ENCODE results near the gene SLC25A39. TPM values are rescaled to one million over a fixed set of nuclear protein-coding genes. Genes with fewer than 3 reads are reported as not detected.
A peak's percentile ranks its signal among the peaks of the same experiment; 100 is the strongest.

The SLC25A39 gene
- total RNA-seq, 4 donors from 2014 or later, result 93.2 to 148 (median 107) TPM

- H3K36me3 ChIP-seq, result peaks cover 15 to 23% (median 21%) of the 10 kb centered on the region in 3 donors
- 58% methylated on average over 7 of the region's 11 CpGs; no CpG with 5 or more reads in 1 of the 2 donors for WGBS, 2 donors
- TF ChIP-seq CTCF (IDR thresholded peaks at IDR 0.05), result no peak
- no peak for TF ChIP-seq POLR2A (IDR thresholded peaks at IDR 0.05)
- H3K4me3 ChIP-seq, result no peak overlapping the region
- intact Hi-C loops (cut with DNase I), result no loop called here
- no peaks in the 10 kb centered on the region for H3K27me3 ChIP-seq
- H3K9me3 ChIP-seq, result no peaks in the 10 kb centered on the region
- H3K4me1 ChIP-seq, result peaks cover 0 to 14% (median 4%) of the 10 kb centered on the region in 3 donors
- H3K27ac ChIP-seq, result no peak overlapping the region
- no peak for DNase-seq
Measured at GRCh38 chr17:44356241-44356640, 31.6 kb upstream of the SLC25A39 start.

GRCh38 chr17:44355642-44356099, 31.0 kb upstream of the SLC25A39 start:
- Histone ChIP-seq H3K27me3 (no peaks in the 10 kb centered on the region), H3K9me3 (no peaks in the 10 kb centered on the region), H3K27ac (no peak overlapping the region), H3K36me3 (peaks cover 20 to 29% (median 26%) of the 10 kb centered on the region in 3 donors), H3K4me3 (no peak overlapping the region), H3K4me1 (peaks cover 0 to 12% (median 4%) of the 10 kb centered on the region in 3 donors)
- no peak for TF ChIP-seq POLR2A (IDR thresholded peaks at IDR 0.05)
- no peak for TF ChIP-seq CTCF (IDR thresholded peaks at IDR 0.05)
- DNase-seq, result no peak
- WGBS, 2 donors, result 74 to 86% methylated on average over 5 to 15 of the region's 17 CpGs
- intact Hi-C loops (cut with DNase I), result no loop called here

- DNase-seq, result no peak
- H3K36me3 ChIP-seq, result peaks cover 28 to 37% (median 32%) of the 10 kb centered on the region in 3 donors
- intact Hi-C loops (cut with DNase I), result no loop called here
- no peak overlapping the region for H3K27ac ChIP-seq
- H3K4me1 ChIP-seq, result peaks cover 0 to 18% (median 4%) of the 10 kb centered on the region in 3 donors
- peak overlapping the region in 2 of 4 donors; percentile 43 to 60 for H3K4me3 ChIP-seq
- no peaks in the 10 kb centered on the region for H3K9me3 ChIP-seq
- no peaks in the 10 kb centered on the region for H3K27me3 ChIP-seq
- no peak for TF ChIP-seq POLR2A (IDR thresholded peaks at IDR 0.05)
- TF ChIP-seq CTCF (IDR thresholded peaks at IDR 0.05), result peak in 4 of 6 experiments; percentile 12 to 37 (median 20)
- WGBS, 2 donors, result 66 to 68% methylated on average over 11 to 13 of the region's 77 CpGs
Measured at GRCh38 chr17:44354582-44355561, 30.2 kb upstream of the SLC25A39 start.

GRCh38 chr17:44353672-44354331, 29.2 kb upstream of the SLC25A39 start:
- DNase-seq, result no peak
- WGBS, 2 donors, result 67% methylated on average over 3 of the region's 98 CpGs; no CpG with 5 or more reads in 1 of the 2 donors
- Histone ChIP-seq H3K9me3 (no peaks in the 10 kb centered on the region), H3K4me1 (peaks cover 8 to 28% (median 10%) of the 10 kb centered on the region in 3 donors), H3K4me3 (peak overlapping the region in 3 of 4 donors; percentile 30 to 60 (median 43)), H3K36me3 (peaks cover 32 to 48% (median 35%) of the 10 kb centered on the region in 3 donors), H3K27ac (peak overlapping the region in 3 of 4 donors; percentile 21 to 60 (median 58)), H3K27me3 (no peaks in the 10 kb centered on the region)
- TF ChIP-seq POLR2A (IDR thresholded peaks at IDR 0.05), result no peak
- intact Hi-C loops (cut with DNase I), result no loop called here

GRCh38 chr17:44352828-44353671, 28.4 kb upstream of the SLC25A39 start:
- Histone ChIP-seq H3K27me3 (no peaks in the 10 kb centered on the region), H3K4me3 (peak overlapping the region in 3 of 4 donors; percentile 30 to 60 (median 43)), H3K4me1 (peaks cover 14 to 36% (median 16%) of the 10 kb centered on the region in 3 donors), H3K27ac (peak overlapping the region in 3 of 4 donors; percentile 10 to 60 (median 58)), H3K36me3 (peaks cover 32 to 53% (median 35%) of the 10 kb centered on the region in 3 donors), H3K9me3 (no peaks in the 10 kb centered on the region)
- TF ChIP-seq CTCF (IDR thresholded peaks at IDR 0.05), result no peak
- no peak for TF ChIP-seq POLR2A (IDR thresholded peaks at IDR 0.05)
- intact Hi-C loops (cut with DNase I), result no loop called here
- 50 to 73% methylated on average over 8 to 10 of the region's 22 CpGs for WGBS, 2 donors
- no peak for DNase-seq
